Measurements from ENCODE around the gene RPGRIP1. TPM values are rescaled to one million over a fixed set of nuclear protein-coding genes. Genes with fewer than 3 reads are reported as not detected.

RPGRIP1 gene
- total and polyA plus RNA-seq, 9 of the 15 experiments (the other 6 are each of a cell fraction or from before 2014, with no cell fraction given) = 0.47 to 0.95 (median 0.65) TPM; not detected in 1

- ChIA-PET CTCF (ENCODE audit: low intra/inter-chr PET ratio) (no interaction called here), POLR2A (interaction anchor here (0.7 to 2.1 kb wide), 2 partner anchors 10 to 45 kb away, joined by 4 to 10 read pairs; no protein-coding TSS in a partner anchor)
- no CpG with 5 or more reads among the region's 3 CpGs for WGBS (ENCODE audit: insufficient coverage, low coverage, missing lambda C conversion rate)
- Histone ChIP-seq H3K9me1 (ENCODE audit: control insufficient read depth, insufficient read depth, low read length) (no peaks in the 10 kb centered on the region), H3K9me3 (replicated peaks; ENCODE audit: control insufficient read depth, insufficient read depth, low read depth, low read length) (no peaks in the 10 kb centered on the region), H2AFZ (ENCODE audit: low read depth, low read length) (no peak overlapping the region), H3K79me2 (ENCODE audit: control insufficient read depth, insufficient read depth, low read length) (no peaks in the 10 kb centered on the region), H3K36me3 (ENCODE audit: control insufficient read depth, insufficient read depth, low read length) (no peaks in the 10 kb centered on the region), H3K4me2 (ENCODE audit: insufficient read depth, low read length) (no peak overlapping the region), H3K27ac (ENCODE audit: extremely low read depth, low read depth, low read length) (no peak overlapping the region), H3K4me1 (replicated peaks in 1 of 2; ENCODE audit: control insufficient read depth in 2 of 2, insufficient read depth in 2 of 2, low read length in 2 of 2) (peaks cover 0 to 10% of the 10 kb centered on the region in 2 experiments; a peak in 3 of 5 replicates), H3K9ac (ENCODE audit: insufficient read depth in 1 of 2, low read depth in 2 of 2, low read length in 2 of 2) (no peak overlapping the region), H3K4me3 (no peak overlapping the region), H3K27me3 (ENCODE audit: control insufficient read depth in 2 of 2, insufficient read depth in 2 of 2, low read length in 2 of 2) (no peaks in the 10 kb centered on the region), H4K20me1 (replicated peaks; ENCODE audit: control insufficient read depth, insufficient read depth, low read length) (no peaks in the 10 kb centered on the region)
- ATAC-seq (no peak), FAIRE-seq (no peak), DNase-seq (ENCODE audit: extremely low read depth in 1 of 4, low spot score in 3 of 4) (no peak)
- intact Hi-C loops (cut with micrococcal nuclease) (loop anchor here (5.0 kb wide), 1 partner anchor 43 kb away; the partner anchor contains the start of gene HNRNPC), in situ Hi-C loops (cut with MboI) (no loop called here)
- no TSS peak for BruUV-seq (replicated peaks)
- TF ChIP-seq E2F4 (CRISPR knock-in tag; IDR thresholded peaks at IDR 0.05; ENCODE audit: low read depth) (no peak), C11orf30 (IDR thresholded peaks at IDR 0.05; ENCODE audit: low read depth) (no peak), ZNF253 (CRISPR knock-in tag; conservative IDR thresholded peaks at IDR 0.05) (no peak), ZNF449 (CRISPR knock-in tag; IDR thresholded peaks at IDR 0.05) (no peak), ZNF384 (IDR thresholded peaks at IDR 0.05; ENCODE audit: low read depth, low read length) (no peak), ZNF695 (CRISPR knock-in tag; IDR thresholded peaks at IDR 0.05) (no peak), ESRRA (IDR thresholded peaks at IDR 0.05; ENCODE audit: borderline replicate concordance, low read depth) (no peak), MAX (CRISPR knock-in tag; IDR thresholded peaks at IDR 0.05) (no peak), ZNF518B (CRISPR knock-in tag; IDR thresholded peaks at IDR 0.05) (no peak), BDP1 (IDR thresholded peaks at IDR 0.05; ENCODE audit: insufficient read depth, insufficient read length) (no peak), RBM14 (IDR thresholded peaks at IDR 0.05; ENCODE audit: borderline replicate concordance, insufficient read depth, low read depth, low read length) (no peak), PCBP1 (IDR thresholded peaks at IDR 0.05; ENCODE audit: low read depth, low read length, poor library complexity, severe bottlenecking) (no peak), BRF1 (IDR thresholded peaks at IDR 0.05; ENCODE audit: borderline replicate concordance, extremely low read depth, insufficient read length) (no peak), MAFK (IDR thresholded peaks at IDR 0.05; ENCODE audit: low read length) (no peak), KDM1A (IDR thresholded peaks at IDR 0.05) (no peak), SIN3B (IDR thresholded peaks at IDR 0.05; ENCODE audit: low read depth) (no peak), ZNF311 (CRISPR knock-in tag; IDR thresholded peaks at IDR 0.05) (no peak), ZNF232 (CRISPR knock-in tag; IDR thresholded peaks at IDR 0.05) (no peak)
These were observed 30.1 kb downstream of the RPGRIP1 start for GRCh38 chr14:21309956-21310355.
